Naive thymus-derived CD4-positive, alpha-beta T cell (primary cell): ENCODE measurements around the gene DPP6. TPM values are rescaled to one million over a fixed set of nuclear protein-coding genes. Genes with fewer than 3 reads are reported as not detected.

Experiments
- ATAC-seq: fragments of 150-1000 bp; cut with Tn5 transposase; 2 replicates; pipeline ENCODE4 v1.10.0; 2021; ENCODE audit warnings: mild to moderate bottlenecking, moderate library complexity
- CTCF ChIA-PET: fragments of 350-600 bp; sonication (Branson Sonifier 250); formaldehyde crosslinking; loops from one replicate; lab custom pipeline; 2021; ENCODE audit warnings: antibody characterized with exemption; lab: Charles Lee
- POLR2A ChIA-PET: fragments of 350-600 bp; sonication (Branson Sonifier 250); formaldehyde crosslinking; loops from one replicate; lab custom pipeline; 2021; ENCODE audit warnings: antibody characterized with exemption, inconsistent platforms; lab: Charles Lee
- DNase-seq, 9 donors: peaks; one replicate each; pipeline versions ENCODE4 v3.0.0 to v3.0.0-alpha.2; 2020 to 2022; ENCODE audit warnings: mixed read lengths in 1 of 9
- H3K27ac ChIP-seq: one replicate; pipeline ENCODE4 v1.7.0; 2013; ENCODE audit warnings: mild to moderate bottlenecking, low read depth, low read length, moderate library complexity
- H3K27me3 ChIP-seq, 2 donors: one replicate each; pipeline ENCODE4 v1.7.0; 2013; ENCODE audit warnings: low read length in 2 of 2, mild to moderate bottlenecking in 2 of 2, moderate library complexity in 2 of 2; ENCODE audit not compliant: control insufficient read depth in 2 of 2, insufficient read depth in 2 of 2
- H3K36me3 ChIP-seq, 3 experiments: 1 replicate in 2 of 3; 2 replicates in 1 of 3; pipeline ENCODE4 v1.7.0; 2013; ENCODE audit warnings: low read length in 3 of 3, mild to moderate bottlenecking in 3 of 3, moderate library complexity in 1 of 3; ENCODE audit not compliant: insufficient read depth in 3 of 3, control insufficient read depth in 2 of 3
- H3K4me1 ChIP-seq, 2 donors: one replicate each; pipeline ENCODE4 v1.7.0; 2013; ENCODE audit warnings: low read length in 2 of 2, mild to moderate bottlenecking in 2 of 2, moderate library complexity in 1 of 2; ENCODE audit not compliant: control insufficient read depth in 2 of 2, insufficient read depth in 2 of 2
- H3K4me3 ChIP-seq: 2 replicates; pipeline ENCODE4 v1.7.0; 2013; ENCODE audit warnings: mild to moderate bottlenecking, low read length
- H3K9me3 ChIP-seq, 3 experiments: 1 replicate in 2 of 3; 2 replicates in 1 of 3; pipeline ENCODE4 v1.7.0; 2013; ENCODE audit warnings: low read length in 3 of 3; ENCODE audit not compliant: control insufficient read depth in 2 of 3
- H3K27ac Mint-ChIP-seq, 9 donors: one replicate each; pipeline ENCODE4 v1.8.0; 2020 to 2022; ENCODE audit warnings: mixed read lengths in 9 of 9, mild to moderate bottlenecking in 8 of 9, moderate library complexity in 5 of 9, inconsistent platforms in 2 of 9
- H3K27me3 Mint-ChIP-seq, 5 donors: one replicate each; pipeline ENCODE4 v1.8.0; 2021 to 2022; ENCODE audit warnings: mixed read lengths in 5 of 5, mild to moderate bottlenecking in 1 of 5
- H3K36me3 Mint-ChIP-seq, 5 donors: one replicate each; pipeline ENCODE4 v1.8.0; 2020 to 2022; ENCODE audit warnings: mixed read lengths in 5 of 5, mild to moderate bottlenecking in 3 of 5, inconsistent platforms in 1 of 5
- H3K4me1 Mint-ChIP-seq, 7 donors: one replicate each; pipeline ENCODE4 v1.8.0; 2020 to 2022; ENCODE audit warnings: mixed read lengths in 7 of 7, mild to moderate bottlenecking in 3 of 7, inconsistent platforms in 1 of 7
- H3K4me3 Mint-ChIP-seq, 10 donors: one replicate each; pipeline ENCODE4 v1.8.0; 2020 to 2022; ENCODE audit warnings: mild to moderate bottlenecking in 10 of 10, mixed read lengths in 10 of 10, moderate library complexity in 6 of 10, inconsistent platforms in 2 of 10
- H3K9me3 Mint-ChIP-seq, 11 donors: one replicate each; pipeline ENCODE4 v1.8.0; 2020 to 2022; ENCODE audit warnings: mixed read lengths in 11 of 11, mild to moderate bottlenecking in 4 of 11, inconsistent platforms in 1 of 11, moderate library complexity in 1 of 11
- intact Hi-C, 2 donors: fragments of 100-400 bp; cut with micrococcal nuclease; formaldehyde crosslinking; loops; one replicate each; pipeline ENCODE4 v1.15.1; 2023
- polyA plus RNA-seq, 2 donors: library from polyadenylated mRNA; unstranded; fragments of 300-500 nt; fragmentation: Illumina TruSeq; gene quantifications; one replicate each; pipeline ENCODE4 v1.2.3, GENCODE V29; 2021
- total RNA-seq, 6 experiments: library from RNA in 5 of 6; stranded (reverse) in 5 of 6; gene quantifications; 1 replicate in 5 of 6; 2 replicates in 1 of 6; pipeline ENCODE4 v1.2.3 and lab custom pipeline; 2021 to 2026

The DPP6 gene
- total and polyA plus RNA-seq, 7 experiments from 2014 or later, result not detected

DNA sequence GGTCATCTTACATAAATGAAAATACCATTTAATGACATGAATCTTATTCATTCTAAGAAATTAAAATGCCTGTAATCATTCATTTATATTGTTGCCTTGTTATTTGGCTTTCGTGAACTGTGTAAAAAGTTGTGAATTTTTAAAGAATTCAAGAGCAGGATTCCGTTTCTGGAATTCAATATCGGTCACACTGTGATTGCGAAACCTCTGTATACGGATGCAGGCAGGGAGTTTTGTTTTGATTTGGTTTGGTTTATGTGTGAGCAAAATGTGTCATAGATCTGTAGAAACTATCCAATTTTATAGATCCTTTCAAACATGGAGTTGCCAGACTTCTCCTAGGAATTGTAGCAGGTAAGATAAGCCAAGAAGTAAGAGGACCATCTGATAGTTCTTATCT, 441.4 kb downstream of the DPP6 start:
- Histone ChIP-seq H3K27me3 (no peaks in the 10 kb centered on the region), H3K9me3 (no peaks in the 10 kb centered on the region), H3K36me3 (no peaks in the 10 kb centered on the region), H3K4me1 (no peaks in the 10 kb centered on the region), H3K27ac (no peak overlapping the region), H3K4me3 (no peak overlapping the region)
- Mint-ChIP-seq H3K9me3 (peaks cover 0 to 8% (median 4%) of the 10 kb centered on the region in 11 donors), H3K27me3 (peaks cover 0 to 4% (median 0%) of the 10 kb centered on the region in 5 donors), H3K36me3 (peaks cover 0 to 4% (median 0%) of the 10 kb centered on the region in 5 donors), H3K27ac (no peak overlapping the region), H3K4me3 (no peak overlapping the region), H3K4me1 (no peaks in the 10 kb centered on the region)
- CTCF ChIA-PET, result no interaction called here
- intact Hi-C loops, result no loop called here
- POLR2A ChIA-PET, result no interaction called here
- ATAC-seq (no peak), DNase-seq (no peak)

GRCh38 chr7:154497751-154498150, 445.6 kb downstream of the DPP6 start:
- Histone ChIP-seq H3K4me1 (no peaks in the 10 kb centered on the region), H3K9me3 (no peaks in the 10 kb centered on the region), H3K27me3 (no peaks in the 10 kb centered on the region), H3K36me3 (no peaks in the 10 kb centered on the region), H3K27ac (no peak overlapping the region), H3K4me3 (no peak overlapping the region)
- no peak for ATAC-seq
- Mint-ChIP-seq H3K27ac (no peak overlapping the region), H3K27me3 (peaks cover 0 to 4% (median 0%) of the 10 kb centered on the region in 5 donors), H3K9me3 (peaks cover 2 to 25% (median 7%) of the 10 kb centered on the region in 11 donors), H3K4me3 (no peak overlapping the region), H3K36me3 (peaks cover 0 to 12% (median 0%) of the 10 kb centered on the region in 5 donors), H3K4me1 (no peaks in the 10 kb centered on the region)
- POLR2A ChIA-PET, result no interaction called here
- intact Hi-C loops, result no loop called here
- no peak for DNase-seq
- CTCF ChIA-PET, result no interaction called here

DNA sequence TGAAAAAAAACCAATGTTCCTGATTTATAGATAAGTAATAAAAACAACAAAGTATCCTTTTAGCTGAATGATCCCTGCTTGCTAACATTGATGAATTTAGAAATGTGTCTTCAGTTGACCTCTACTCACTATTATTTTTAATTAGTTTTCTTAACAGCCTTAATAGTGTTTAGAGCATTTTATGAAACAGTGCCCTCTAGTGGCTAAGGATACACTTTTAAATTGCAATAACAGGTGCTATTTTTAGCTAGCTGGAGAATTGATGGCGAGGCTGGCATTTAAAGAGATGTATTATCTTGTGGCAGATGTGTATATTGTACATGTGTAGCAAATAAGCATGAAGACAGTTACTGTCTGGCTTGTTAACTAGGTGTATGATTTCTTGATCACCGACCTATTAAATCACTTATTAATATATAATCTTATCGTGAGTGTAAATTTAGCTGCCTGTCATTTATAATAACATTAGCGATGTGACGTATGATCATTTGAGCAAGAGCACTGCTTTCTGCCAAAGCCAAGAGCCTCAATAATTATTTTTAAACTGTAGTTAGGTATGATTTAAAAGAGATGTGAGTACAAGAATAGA, 451.9 kb downstream of the DPP6 start:
- no peak overlapping the region for H3K4me3 Mint-ChIP-seq
- no peaks in the 10 kb centered on the region for H3K27me3 ChIP-seq
- ATAC-seq (no peak), DNase-seq (peak in 3 of 9 donors; percentile 1 to 22 (median 3))
- no peaks in the 10 kb centered on the region for H3K36me3 ChIP-seq
- peaks cover 0 to 8% (median 0%) of the 10 kb centered on the region in 5 donors for H3K36me3 Mint-ChIP-seq
- H3K27ac ChIP-seq, result no peak overlapping the region
- no peaks in the 10 kb centered on the region for H3K4me1 ChIP-seq
- intact Hi-C loops, result loop anchor here (10.0 kb wide), 1 partner anchor 1609 kb away; no protein-coding TSS in a partner anchor
- ChIA-PET POLR2A (interaction anchor here (0.6 kb wide), 1 partner anchor 19 kb away, joined by 3 read pairs; no protein-coding TSS in a partner anchor), CTCF (interaction anchor here (1.0 kb wide), 1 partner anchor 9 kb away, joined by 3 read pairs; no protein-coding TSS in a partner anchor)
- peaks cover 0 to 22% (median 7%) of the 10 kb centered on the region in 11 donors for H3K9me3 Mint-ChIP-seq
- H3K27ac Mint-ChIP-seq, result no peak overlapping the region
- no peak overlapping the region for H3K4me3 ChIP-seq
- no peaks in the 10 kb centered on the region for H3K4me1 Mint-ChIP-seq
- peaks cover 0 to 5% (median 0%) of the 10 kb centered on the region in 5 donors for H3K27me3 Mint-ChIP-seq
- no peaks in the 10 kb centered on the region for H3K9me3 ChIP-seq

DNA sequence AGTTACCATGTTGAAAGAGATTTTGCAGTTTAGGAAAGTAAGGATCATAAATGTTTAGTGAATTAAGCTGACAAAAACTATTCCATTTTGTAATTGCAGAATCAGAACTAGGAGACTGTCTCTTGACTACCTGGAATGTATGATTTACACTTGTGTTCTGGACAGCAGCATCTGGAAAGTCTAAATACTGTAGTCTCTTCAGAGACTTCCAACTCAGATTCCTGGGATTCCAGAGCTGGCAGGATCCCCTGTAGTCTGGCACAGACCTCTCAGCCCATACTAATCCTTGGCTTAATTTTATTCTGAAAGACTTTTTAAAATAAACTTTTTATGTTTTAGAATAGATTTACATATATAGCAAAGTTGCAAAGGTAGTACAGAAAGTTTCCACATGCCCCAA, 452.7 kb downstream of the DPP6 start:
- peaks cover 0 to 24% (median 10%) of the 10 kb centered on the region in 11 donors for H3K9me3 Mint-ChIP-seq
- no peak overlapping the region for H3K27ac Mint-ChIP-seq
- ChIA-PET POLR2A (no interaction called here), CTCF (no interaction called here)
- Histone ChIP-seq H3K27me3 (no peaks in the 10 kb centered on the region), H3K9me3 (no peaks in the 10 kb centered on the region), H3K27ac (no peak overlapping the region), H3K4me3 (no peak overlapping the region), H3K36me3 (no peaks in the 10 kb centered on the region), H3K4me1 (no peaks in the 10 kb centered on the region)
- H3K4me1 Mint-ChIP-seq, result no peaks in the 10 kb centered on the region
- DNase-seq (no peak), ATAC-seq (no peak)
- intact Hi-C loops, result loop anchor here (10.0 kb wide), 1 partner anchor 1610 kb away; no protein-coding TSS in a partner anchor
- no peak overlapping the region for H3K4me3 Mint-ChIP-seq
- peaks cover 0 to 8% (median 0%) of the 10 kb centered on the region in 5 donors for H3K36me3 Mint-ChIP-seq
- peaks cover 0 to 5% (median 0%) of the 10 kb centered on the region in 5 donors for H3K27me3 Mint-ChIP-seq

GRCh38 chr7:154505362-154505761, 453.2 kb downstream of the DPP6 start:
- peaks cover 0 to 8% (median 0%) of the 10 kb centered on the region in 5 donors for H3K36me3 Mint-ChIP-seq
- no peak for ATAC-seq
- ChIA-PET POLR2A (no interaction called here), CTCF (no interaction called here)
- H3K4me3 ChIP-seq, result no peak overlapping the region
- peaks cover 0 to 21% (median 10%) of the 10 kb centered on the region in 11 donors for H3K9me3 Mint-ChIP-seq
- no peaks in the 10 kb centered on the region for H3K9me3 ChIP-seq
- H3K4me1 ChIP-seq, result no peaks in the 10 kb centered on the region
- no peaks in the 10 kb centered on the region for H3K36me3 ChIP-seq
- H3K27me3 ChIP-seq, result no peaks in the 10 kb centered on the region
- no peak overlapping the region for H3K27ac Mint-ChIP-seq
- intact Hi-C loops, result loop anchor here (10.0 kb wide), 1 partner anchor 1611 kb away; no protein-coding TSS in a partner anchor
- no peak for DNase-seq
- H3K4me3 Mint-ChIP-seq, result no peak overlapping the region
- no peaks in the 10 kb centered on the region for H3K4me1 Mint-ChIP-seq
- no peak overlapping the region for H3K27ac ChIP-seq
- H3K27me3 Mint-ChIP-seq, result peaks cover 0 to 5% (median 0%) of the 10 kb centered on the region in 5 donors

- peaks cover 0 to 11% (median 0%) of the 10 kb centered on the region in 11 donors for H3K9me3 Mint-ChIP-seq
- H3K27ac Mint-ChIP-seq, result no peak overlapping the region
- ATAC-seq, result no peak
- H3K4me3 Mint-ChIP-seq, result no peak overlapping the region
- Histone ChIP-seq H3K9me3 (no peaks in the 10 kb centered on the region), H3K27me3 (no peaks in the 10 kb centered on the region), H3K27ac (no peak overlapping the region), H3K36me3 (no peaks in the 10 kb centered on the region), H3K4me1 (no peaks in the 10 kb centered on the region), H3K4me3 (no peak overlapping the region)
- no peaks in the 10 kb centered on the region for H3K4me1 Mint-ChIP-seq
- DNase-seq, result no peak
- POLR2A ChIA-PET, result no interaction called here
- no peaks in the 10 kb centered on the region for H3K36me3 Mint-ChIP-seq
- H3K27me3 Mint-ChIP-seq, result peaks cover 0 to 5% (median 0%) of the 10 kb centered on the region in 5 donors
- CTCF ChIA-PET, result no interaction called here
- intact Hi-C loops, result loop anchor here (10.0 kb wide), 1 partner anchor 1614 kb away; no protein-coding TSS in a partner anchor
Observed at GRCh38 chr7:154509192-154509591, 457.0 kb downstream of the DPP6 start.
